ENCODE results near the gene PRRT1.

GRCh38 chr6:32146287-32146686 is 5.5 kb downstream of the PRRT1 start:
- TF ChIP-seq CTCF (conservative IDR thresholded peaks at IDR 0.05; ENCODE audit: low read length) (no peak), EZH2phosphoT487 (IDR thresholded peaks at IDR 0.05; ENCODE audit: borderline replicate concordance) (no peak)
